Neuronal stem cell (in vitro differentiated cells): ENCODE data around the gene SHISAL1.
A peak's percentile ranks its signal among the peaks of the same experiment; 100 is the strongest.

ENCODE experiments used
- DNase-seq: peaks from one replicate; pipeline ENCODE4 v3.0.0-alpha.2; 2013; ENCODE audit warnings: low spot score
- H2AFZ ChIP-seq: one replicate; pipeline ENCODE4 v1.6.1; 2013; ENCODE audit warnings: mild to moderate bottlenecking, low read length, inconsistent platforms
- H2AK5ac ChIP-seq: 2 replicates; pipeline ENCODE4 v1.6.1; 2013; ENCODE audit warnings: low read depth, mild to moderate bottlenecking, inconsistent platforms, low read length, moderate library complexity, mixed read lengths
- H2BK120ac ChIP-seq: 2 replicates; pipeline ENCODE4 v1.6.1; 2013; ENCODE audit warnings: low read depth, mild to moderate bottlenecking, inconsistent platforms, low read length, moderate library complexity, mixed read lengths
- H2BK12ac ChIP-seq: one replicate; pipeline ENCODE4 v1.6.1; 2013; ENCODE audit warnings: low read length, inconsistent platforms
- H2BK15ac ChIP-seq: 2 replicates; pipeline ENCODE4 v1.6.1; 2013; ENCODE audit warnings: mild to moderate bottlenecking, low read length, inconsistent platforms, mixed read lengths
- H2BK5ac ChIP-seq: one replicate; pipeline ENCODE4 v1.6.1; 2013; ENCODE audit warnings: inconsistent platforms, mild to moderate bottlenecking, low read length, moderate library complexity
- H3K14ac ChIP-seq: one replicate; pipeline ENCODE4 v1.6.1; 2013; ENCODE audit warnings: low read length, inconsistent platforms
- H3K18ac ChIP-seq: 2 replicates; pipeline ENCODE4 v1.6.1; 2013; ENCODE audit warnings: low read length, inconsistent platforms
- H3K23ac ChIP-seq: 2 replicates; pipeline ENCODE4 v1.6.1; 2013; ENCODE audit warnings: low read depth, mild to moderate bottlenecking, mixed read lengths, low read length, inconsistent platforms; ENCODE audit not compliant: poor library complexity
- H3K27ac ChIP-seq: replicated peaks from 3 replicates; pipeline ENCODE4 v1.5.1; 2013; ENCODE audit warnings: low read length, inconsistent platforms
- H3K27me3 ChIP-seq, 3 experiments: 2 replicates each; pipeline ENCODE4 v1.6.1; 2013; ENCODE audit warnings: low read length in 3 of 3, mild to moderate bottlenecking in 2 of 3, inconsistent platforms in 1 of 3, low read depth in 1 of 3, mixed read lengths in 1 of 3, moderate library complexity in 1 of 3; ENCODE audit not compliant: control insufficient read depth in 3 of 3, insufficient read depth in 3 of 3
- H3K36me3 ChIP-seq, 2 donors: replicated peaks in 1 of 2; 2 replicates each; pipeline ENCODE4 v1.6.1; 2013; ENCODE audit warnings: low read length in 2 of 2; ENCODE audit not compliant: control insufficient read depth in 2 of 2, insufficient read depth in 2 of 2
- H3K4ac ChIP-seq: 2 replicates; pipeline ENCODE4 v1.6.1; 2013; ENCODE audit warnings: inconsistent platforms, mild to moderate bottlenecking, low read length, moderate library complexity
- H3K4me1 ChIP-seq, 2 donors: 1 replicate in 1 of 2; 2 replicates in 1 of 2; pipeline ENCODE4 v1.6.1; 2013; ENCODE audit warnings: low read length in 2 of 2, low read depth in 1 of 2; ENCODE audit not compliant: control insufficient read depth in 2 of 2, insufficient read depth in 1 of 2
- H3K4me2 ChIP-seq: one replicate; pipeline ENCODE4 v1.6.1; 2013; ENCODE audit warnings: mild to moderate bottlenecking, low read length, inconsistent platforms; ENCODE audit not compliant: insufficient read depth, poor library complexity, severe bottlenecking
- H3K4me3 ChIP-seq, 2 donors: 2 replicates each; pipeline ENCODE4 v1.5.1; 2013; ENCODE audit warnings: low read length in 2 of 2, mild to moderate bottlenecking in 2 of 2, inconsistent platforms in 1 of 2, moderate library complexity in 1 of 2
- H3K79me1 ChIP-seq: one replicate; pipeline ENCODE4 v1.6.1; 2013; ENCODE audit warnings: low read depth, mild to moderate bottlenecking, inconsistent platforms, low read length, moderate library complexity
- H3K9ac ChIP-seq: one replicate; pipeline ENCODE4 v1.6.1; 2013; ENCODE audit warnings: mild to moderate bottlenecking, low read depth, low read length, inconsistent platforms; ENCODE audit not compliant: poor library complexity
- H3K9me3 ChIP-seq, 2 donors: replicated peaks in 1 of 2; 2 replicates each; pipeline versions ENCODE3 to v1.6.1; 2013; ENCODE audit warnings: low read length in 2 of 2, mild to moderate bottlenecking in 2 of 2, inconsistent platforms in 1 of 2, low read depth in 1 of 2, mixed read lengths in 1 of 2, moderate library complexity in 1 of 2; ENCODE audit not compliant: control insufficient read depth in 2 of 2, insufficient read depth in 1 of 2
- H4K8ac ChIP-seq: one replicate; pipeline ENCODE4 v1.6.1; 2013; ENCODE audit warnings: low read depth, mild to moderate bottlenecking, inconsistent platforms, low read length, moderate library complexity
- H4K91ac ChIP-seq: one replicate; pipeline ENCODE4 v1.6.1; 2013; ENCODE audit warnings: low read length, low read depth, mild to moderate bottlenecking, inconsistent platforms; ENCODE audit not compliant: poor library complexity
- WGBS, 2 donors: extraction: QIAGEN DNeasy Blood & Tissue Kit; methylation state at CpG; one replicate each; pipeline ENCODE4 v1.1.7; 2013; ENCODE audit warnings: missing lambda C conversion rate in 2 of 2, mixed read lengths in 1 of 2; ENCODE audit not compliant: insufficient read length in 2 of 2, insufficient replicate concordance in 1 of 2; ENCODE audit errors: extremely low coverage in 2 of 2; 5-methylcytosine and 5-hydroxymethylcytosine counted together

SHISAL1 gene

DNA sequence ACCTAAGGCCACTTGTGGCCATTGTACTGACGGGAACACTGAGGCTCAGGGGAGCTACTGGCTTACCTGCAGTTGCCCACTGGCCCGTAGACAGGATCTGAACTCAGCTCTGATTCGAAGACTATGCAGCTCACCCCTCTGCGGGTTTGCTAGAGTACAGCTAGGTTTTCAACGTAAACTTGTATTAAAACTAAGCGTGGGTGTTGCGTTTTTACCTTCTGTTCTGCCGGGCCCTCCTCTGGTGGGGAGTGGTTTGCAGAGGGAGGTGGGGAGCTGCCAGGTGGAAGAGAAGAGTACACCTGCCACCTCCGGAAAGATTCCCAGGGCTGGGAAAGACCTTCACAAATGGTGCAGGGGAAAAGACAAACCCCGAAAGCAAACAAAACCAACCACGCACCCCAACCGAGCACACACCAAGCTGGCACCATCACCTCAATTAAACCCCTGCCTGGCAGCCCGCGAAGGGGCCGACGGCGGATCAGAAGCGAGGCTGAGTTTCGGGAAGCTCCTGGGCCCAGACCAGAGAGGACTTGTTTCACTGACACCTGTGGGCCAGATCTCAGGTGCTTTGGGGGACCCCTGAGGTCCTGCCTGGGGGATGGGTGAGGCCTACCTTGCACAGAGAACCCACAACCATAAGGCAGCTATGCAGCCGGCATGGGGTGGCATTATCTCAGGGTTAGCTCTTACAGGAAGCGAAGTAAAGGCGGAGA is 37.7 kb downstream of the SHISAL1 start:
- no peak for DNase-seq
- Histone ChIP-seq H3K27me3 (no peaks in the 10 kb centered on the region), H3K4me1 (peaks cover 36 to 37% of the 10 kb centered on the region in 2 donors), H3K23ac (no peak overlapping the region), H2BK12ac (peak overlapping the region; percentile 95), H3K79me1 (no peaks in the 10 kb centered on the region), H2AFZ (no peak overlapping the region), H2BK15ac (peak overlapping the region; percentile 0), H4K8ac (no peak overlapping the region), H3K27ac (no peak overlapping the region), H4K91ac (peak overlapping the region; percentile 87), H2BK5ac (peak overlapping the region; percentile 43), H3K36me3 (no peaks in the 10 kb centered on the region), H3K9ac (no peak overlapping the region), H3K4me2 (no peak overlapping the region), H3K4me3 (no peak overlapping the region), H2AK5ac (peak overlapping the region; percentile 96), H2BK120ac (peak overlapping the region; percentile 83), H3K4ac (no peak overlapping the region), H3K18ac (peak overlapping the region; percentile 79), H3K14ac (no peak overlapping the region), H3K9me3 (no peaks in the 10 kb centered on the region)
- no CpG with 5 or more reads among the region's 22 CpGs for WGBS, 2 donors

DNA sequence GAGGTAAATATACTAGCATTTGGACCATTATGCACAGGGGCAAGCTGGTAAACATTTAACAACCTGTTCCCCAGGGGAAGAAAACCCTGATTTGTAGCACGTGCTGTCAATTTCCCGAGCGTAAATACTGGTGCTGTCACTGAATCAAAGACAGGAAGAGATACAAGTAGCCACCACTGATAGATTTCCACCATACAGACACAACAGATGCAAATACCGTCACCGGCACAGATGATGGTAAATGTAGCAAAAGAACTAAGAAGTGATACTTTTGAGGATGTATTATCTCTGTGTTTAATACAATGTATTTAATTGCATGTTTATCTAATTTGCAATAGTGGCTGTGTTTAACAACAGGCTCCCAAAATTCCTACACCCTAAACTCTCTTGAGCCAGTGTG is 39.6 kb downstream of the SHISAL1 start:
- no peak overlapping the region for H4K91ac ChIP-seq
- no peak overlapping the region for H2AK5ac ChIP-seq
- no peak overlapping the region for H3K14ac ChIP-seq
- no peaks in the 10 kb centered on the region for H3K9me3 ChIP-seq
- no peak overlapping the region for H3K9ac ChIP-seq
- H2BK15ac ChIP-seq: no peak overlapping the region
- H2BK120ac ChIP-seq: no peak overlapping the region
- no peak overlapping the region for H2AFZ ChIP-seq
- H3K4me2 ChIP-seq: no peak overlapping the region
- H3K4me1 ChIP-seq: peaks cover 36 to 37% of the 10 kb centered on the region in 2 donors
- no peaks in the 10 kb centered on the region for H3K27me3 ChIP-seq
- H3K79me1 ChIP-seq: no peaks in the 10 kb centered on the region
- no peak overlapping the region for H3K4ac ChIP-seq
- no peak overlapping the region for H3K4me3 ChIP-seq
- H3K23ac ChIP-seq: no peak overlapping the region
- DNase-seq: no peak
- H3K18ac ChIP-seq: no peak overlapping the region
- no peak overlapping the region for H2BK12ac ChIP-seq
- WGBS, 2 donors: no CpG with 5 or more reads among the region's 5 CpGs
- H4K8ac ChIP-seq: no peak overlapping the region
- H3K27ac ChIP-seq: no peak overlapping the region
- H3K36me3 ChIP-seq: no peaks in the 10 kb centered on the region
- no peak overlapping the region for H2BK5ac ChIP-seq

DNA sequence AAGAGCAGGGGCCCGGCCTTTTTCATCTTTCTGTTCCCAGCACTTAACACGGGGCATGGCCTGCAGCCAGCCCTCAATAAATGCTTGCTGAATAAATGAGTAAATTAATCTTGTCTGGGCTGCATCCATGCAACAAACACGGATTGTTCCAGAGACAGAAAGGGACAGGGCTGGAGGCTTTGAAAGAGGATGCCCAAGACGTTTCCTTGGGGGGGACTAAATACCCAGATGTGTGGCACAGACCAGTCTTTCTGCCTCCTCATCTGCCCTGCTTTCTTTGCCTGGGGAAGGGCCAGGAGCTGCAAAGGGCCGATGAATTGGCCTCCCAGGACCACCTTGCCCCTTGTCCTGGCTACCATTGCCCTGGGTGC is 40.4 kb downstream of the SHISAL1 start:
- H3K4me3 ChIP-seq: no peak overlapping the region
- no peak overlapping the region for H2BK120ac ChIP-seq
- H2AFZ ChIP-seq: no peak overlapping the region
- no peak overlapping the region for H3K4me2 ChIP-seq
- H3K23ac ChIP-seq: no peak overlapping the region
- no peaks in the 10 kb centered on the region for H3K79me1 ChIP-seq
- peak overlapping the region; percentile 76 for H3K18ac ChIP-seq
- H3K9ac ChIP-seq: no peak overlapping the region
- H2AK5ac ChIP-seq: peak overlapping the region; percentile 12
- no peaks in the 10 kb centered on the region for H3K27me3 ChIP-seq
- WGBS, 2 donors: no CpG with 5 or more reads among the region's 5 CpGs
- peak overlapping the region; percentile 5 for H2BK12ac ChIP-seq
- H4K91ac ChIP-seq: no peak overlapping the region
- no peak for DNase-seq
- no peak overlapping the region for H3K4ac ChIP-seq
- H3K9me3 ChIP-seq: no peaks in the 10 kb centered on the region
- H4K8ac ChIP-seq: no peak overlapping the region
- peaks cover 32% of the 10 kb centered on the region in 2 donors for H3K4me1 ChIP-seq
- H3K27ac ChIP-seq: no peak overlapping the region
- no peak overlapping the region for H2BK5ac ChIP-seq
- H3K14ac ChIP-seq: no peak overlapping the region
- no peaks in the 10 kb centered on the region for H3K36me3 ChIP-seq
- peak overlapping the region; percentile 34 for H2BK15ac ChIP-seq

DNA sequence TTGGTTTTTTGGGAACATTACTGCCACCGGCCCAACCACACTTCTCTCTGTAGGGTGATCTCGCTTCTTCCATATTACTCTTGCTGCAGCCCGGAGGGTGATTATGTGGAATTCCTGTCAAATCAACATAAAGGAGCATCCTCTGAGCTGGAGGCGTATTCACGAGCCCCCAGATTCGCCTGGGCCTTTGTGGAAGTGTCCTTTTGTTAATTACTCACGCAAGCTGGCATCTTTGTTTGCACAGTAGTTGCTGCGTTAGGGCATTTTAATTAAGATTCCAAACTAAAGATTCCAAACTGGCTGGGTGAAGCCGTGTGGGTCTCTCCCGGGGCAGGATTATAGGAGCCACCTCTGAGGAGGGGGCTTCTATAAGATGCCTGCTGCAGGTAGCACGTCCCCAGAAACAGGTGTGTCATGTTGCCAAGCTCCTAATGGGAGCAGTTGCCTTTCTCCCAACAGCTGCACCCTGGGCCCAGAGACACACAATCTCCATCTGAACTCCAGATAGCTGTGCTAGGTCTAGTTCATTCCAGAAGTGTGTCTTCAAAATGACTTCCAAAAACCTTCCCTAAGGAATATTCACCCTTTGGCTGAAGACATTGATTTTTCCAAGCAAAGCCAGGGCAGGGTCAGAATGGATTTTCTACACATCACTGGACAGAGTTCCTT is 40.9 kb downstream of the SHISAL1 start:
- Histone ChIP-seq H3K27me3 (no peaks in the 10 kb centered on the region), H2BK15ac (no peak overlapping the region), H4K91ac (no peak overlapping the region), H3K18ac (no peak overlapping the region), H3K23ac (no peak overlapping the region), H3K14ac (no peak overlapping the region), H2BK120ac (no peak overlapping the region), H4K8ac (no peak overlapping the region), H3K79me1 (no peaks in the 10 kb centered on the region), H3K9ac (no peak overlapping the region), H3K27ac (peak overlapping the region; percentile 43), H3K9me3 (no peaks in the 10 kb centered on the region), H3K4me2 (no peak overlapping the region), H3K4me3 (no peak overlapping the region), H3K4ac (no peak overlapping the region), H2BK12ac (no peak overlapping the region), H2AFZ (no peak overlapping the region), H2AK5ac (no peak overlapping the region), H3K36me3 (no peaks in the 10 kb centered on the region), H2BK5ac (no peak overlapping the region), H3K4me1 (peaks cover 27 to 28% of the 10 kb centered on the region in 2 donors)
- no CpG with 5 or more reads among the region's 11 CpGs for WGBS, 2 donors
- DNase-seq: no peak
